HG03060 (cell line): ENCODE results near the gene GPR22.

Experiments used
- ATAC-seq: cut with Tn5 transposase; IDR thresholded peaks from one replicate; pipeline ENCODE4 v1.9.1; 2021; ENCODE audit warnings: low read depth, moderate number of reproducible peaks; ENCODE audit not compliant: unreplicated experiment

GPR22 gene

GRCh38 chr7:107469929-107470328, at the start of gene GPR22:
Gene GPR22 (plus strand): TSS chr7:107470057. CDS start chr7:107474061, 4,004 bp downstream.
- no peak for ATAC-seq

GRCh38 chr7:107427462-107427861, 42.4 kb upstream of the GPR22 start:
- ATAC-seq = no peak

- ATAC-seq = no peak
These were observed 41.2 kb upstream of the GPR22 start for GRCh38 chr7:107428642-107429041.

GRCh38 chr7:107430057-107430456, 39.8 kb upstream of the GPR22 start:
- ATAC-seq = no peak

- no peak for ATAC-seq
These were observed 37.6 kb upstream of the GPR22 start for GRCh38 chr7:107432261-107432660.

GRCh38 chr7:107435749-107436148, 34.1 kb upstream of the GPR22 start:
- ATAC-seq = no peak

GRCh38 chr7:107439025-107439424, 30.8 kb upstream of the GPR22 start:
- no peak for ATAC-seq

GRCh38 chr7:107441581-107442422, 28.1 kb upstream of the GPR22 start:
- ATAC-seq = no peak

- no peak for ATAC-seq
These were observed 27.2 kb upstream of the GPR22 start for GRCh38 chr7:107442678-107443077.

GRCh38 chr7:107446531-107446930, 23.3 kb upstream of the GPR22 start:
- ATAC-seq = no peak

- ATAC-seq = no peak
These were observed 22.9 kb upstream of the GPR22 start for GRCh38 chr7:107446988-107447387.

- ATAC-seq = no peak
These were observed 18.9 kb upstream of the GPR22 start for GRCh38 chr7:107450970-107451369.

GRCh38 chr7:107453388-107453787, 16.5 kb upstream of the GPR22 start:
- ATAC-seq = no peak

- ATAC-seq = no peak
These were observed 7.8 kb upstream of the GPR22 start for GRCh38 chr7:107461938-107462533.

- no peak for ATAC-seq
These were observed 6.4 kb upstream of the GPR22 start for GRCh38 chr7:107463139-107464078.

GRCh38 chr7:107464666-107465226, 5.1 kb upstream of the GPR22 start:
- no peak for ATAC-seq

GRCh38 chr7:107467972-107468371, 1.9 kb upstream of the GPR22 start:
- no peak for ATAC-seq

- ATAC-seq = no peak
These were observed 1.0 kb upstream of the GPR22 start for GRCh38 chr7:107468824-107469223.

- ATAC-seq = no peak
These were observed 1.6 kb downstream of the GPR22 start for GRCh38 chr7:107471292-107472070.

GRCh38 chr7:107472116-107472515, 2.3 kb downstream of the GPR22 start:
- ATAC-seq = no peak
